ENCODE results near the gene TRAF1.

- TF ChIP-seq EZH2 (IDR thresholded peaks at IDR 0.05) = no peak
- TF ChIP-seq POLR2AphosphoS5 (IDR thresholded peaks at IDR 0.05; ENCODE audit: borderline replicate concordance, low read depth, low read length) = no peak
These were observed 6.9 kb upstream of the TRAF1 start for GRCh38 chr9:120933310-120934055.
